OCI-LY1 (cell line): ENCODE measurements around the gene GPR62.
"Not testable (repeated sequence)": the region's sequence is repeated elsewhere in the genome, so short reads cannot be mapped to it uniquely, and the experiment has no call there.

ENCODE experiments used
- EZH2 ChIP-seq: fragments of 200-600 bp; sonication (generic), shearing (Covaris generic); IDR thresholded peaks from 2 replicates; pipeline ENCODE4 v1.8.0; 2017; ENCODE audit warnings: borderline replicate concordance, mixed run types, mild to moderate bottlenecking, antibody characterized with exemption, low read length, moderate library complexity, mixed read lengths
- TF ChIP-seq, protein P1 (sequence below): fragments of 200-600 bp; sonication (generic), shearing (Covaris generic); IDR thresholded peaks from 2 replicates; pipeline ENCODE4 v1.5.1; 2017; ENCODE audit warnings: mild to moderate bottlenecking, antibody characterized with exemption, low read length, moderate library complexity, mixed read lengths

- not testable (repeated sequence) for TF ChIP-seq EZH2
- TF ChIP-seq, protein P1, sequence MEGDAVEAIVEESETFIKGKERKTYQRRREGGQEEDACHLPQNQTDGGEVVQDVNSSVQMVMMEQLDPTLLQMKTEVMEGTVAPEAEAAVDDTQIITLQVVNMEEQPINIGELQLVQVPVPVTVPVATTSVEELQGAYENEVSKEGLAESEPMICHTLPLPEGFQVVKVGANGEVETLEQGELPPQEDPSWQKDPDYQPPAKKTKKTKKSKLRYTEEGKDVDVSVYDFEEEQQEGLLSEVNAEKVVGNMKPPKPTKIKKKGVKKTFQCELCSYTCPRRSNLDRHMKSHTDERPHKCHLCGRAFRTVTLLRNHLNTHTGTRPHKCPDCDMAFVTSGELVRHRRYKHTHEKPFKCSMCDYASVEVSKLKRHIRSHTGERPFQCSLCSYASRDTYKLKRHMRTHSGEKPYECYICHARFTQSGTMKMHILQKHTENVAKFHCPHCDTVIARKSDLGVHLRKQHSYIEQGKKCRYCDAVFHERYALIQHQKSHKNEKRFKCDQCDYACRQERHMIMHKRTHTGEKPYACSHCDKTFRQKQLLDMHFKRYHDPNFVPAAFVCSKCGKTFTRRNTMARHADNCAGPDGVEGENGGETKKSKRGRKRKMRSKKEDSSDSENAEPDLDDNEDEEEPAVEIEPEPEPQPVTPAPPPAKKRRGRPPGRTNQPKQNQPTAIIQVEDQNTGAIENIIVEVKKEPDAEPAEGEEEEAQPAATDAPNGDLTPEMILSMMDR: not testable (repeated sequence)
Measured at GRCh38 chr3:51990501-51990971, 35.4 kb downstream of the GPR62 start.
